GM15510 (cell line): ENCODE data around the gene KRTCAP3.

Experiments used
- POLR2A ChIP-seq: IDR thresholded peaks from 3 replicates; pipeline ENCODE4 v1.6.1; 2011; ENCODE audit warnings: borderline replicate concordance; ENCODE audit not compliant: insufficient read length; ENCODE audit errors: extremely low read depth

KRTCAP3 gene

DNA sequence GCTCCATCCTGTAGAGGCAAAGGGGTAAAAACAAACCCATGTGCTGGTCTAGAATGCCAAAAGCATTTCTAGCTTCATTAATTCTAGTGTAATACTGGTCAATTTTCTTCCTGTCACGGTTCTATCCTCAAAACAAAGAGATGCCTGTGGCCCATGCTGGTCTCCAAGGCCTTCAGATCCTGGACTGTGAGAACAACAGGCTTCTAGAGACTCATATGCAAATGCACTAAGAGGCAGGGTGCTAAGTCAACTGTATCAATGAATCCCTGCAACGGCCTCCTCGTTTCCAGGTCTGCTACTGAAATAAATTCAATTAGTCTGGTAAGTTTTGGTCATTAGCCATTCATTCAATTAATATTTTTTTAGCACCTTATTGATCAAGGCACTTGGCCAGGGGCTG lies 43.3 kb downstream of the KRTCAP3 start:
- no peak for TF ChIP-seq POLR2A

DNA sequence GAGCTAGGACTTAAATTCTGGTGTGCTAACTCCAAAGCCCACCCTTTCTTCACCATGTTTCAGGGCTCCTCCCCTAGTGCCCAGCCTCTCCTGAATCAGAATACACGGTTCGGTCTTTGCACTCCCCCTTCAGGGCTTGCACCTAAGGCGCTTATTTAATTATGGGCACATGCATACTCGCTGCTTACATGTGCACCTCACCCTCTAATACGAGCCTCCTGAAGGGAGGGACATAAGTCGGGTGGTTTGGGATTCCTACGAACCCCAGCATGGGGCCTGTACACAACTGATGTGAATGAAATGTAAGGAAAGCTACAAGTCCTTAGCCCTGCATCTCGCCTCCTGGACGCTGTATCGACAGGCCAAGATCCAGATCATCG lies 46.9 kb downstream of the KRTCAP3 start:
- no peak for TF ChIP-seq POLR2A

DNA sequence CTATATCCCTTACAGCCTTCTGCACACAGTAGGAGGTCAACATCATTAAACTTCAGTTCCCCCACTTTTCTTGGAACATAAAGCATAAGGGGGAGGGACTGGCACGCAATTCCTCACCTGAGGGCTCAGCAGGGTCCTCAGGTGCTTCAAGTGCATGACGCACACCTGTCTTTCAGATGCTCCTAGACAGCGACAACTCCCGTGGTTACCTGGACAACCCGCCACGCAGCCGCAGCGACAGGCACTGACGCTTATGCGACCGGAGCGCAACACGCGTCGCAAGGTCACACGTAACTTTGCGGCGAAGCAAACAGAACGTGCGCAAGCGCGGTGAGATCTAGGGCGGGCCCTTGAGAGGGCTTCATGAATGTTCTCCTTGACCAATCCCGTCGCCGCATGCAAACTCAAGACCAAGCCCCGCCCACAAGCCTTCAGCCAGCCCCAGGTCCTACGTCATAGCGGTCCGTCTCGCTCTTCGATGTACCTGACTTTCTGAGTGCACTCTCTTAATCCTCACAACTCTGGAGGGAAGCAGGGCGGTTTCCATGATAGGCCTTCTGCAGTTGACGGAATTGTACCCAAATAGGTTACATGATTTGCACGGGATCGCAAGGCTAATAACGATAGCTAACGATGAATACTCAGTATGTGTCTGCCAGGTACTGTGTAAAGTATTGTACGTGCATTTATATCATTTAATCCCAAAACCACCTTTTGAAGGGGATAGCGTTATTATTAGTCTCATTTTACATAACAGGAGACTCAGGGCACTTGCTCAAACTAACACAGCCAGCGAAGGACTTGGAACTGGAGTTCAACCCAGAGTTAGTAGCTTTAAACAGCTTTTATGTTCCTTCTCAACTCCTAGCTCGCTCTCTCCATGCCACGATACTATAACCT lies 47.6 kb downstream of the KRTCAP3 start, which contains the start of gene IFT172:
Gene IFT172, minus strand, starts transcription at position 246 of the 900 bp plus-strand sequence. Its CDS starts 90 bp downstream, at position 156.
- TF ChIP-seq POLR2A = peak; percentile 56

DNA sequence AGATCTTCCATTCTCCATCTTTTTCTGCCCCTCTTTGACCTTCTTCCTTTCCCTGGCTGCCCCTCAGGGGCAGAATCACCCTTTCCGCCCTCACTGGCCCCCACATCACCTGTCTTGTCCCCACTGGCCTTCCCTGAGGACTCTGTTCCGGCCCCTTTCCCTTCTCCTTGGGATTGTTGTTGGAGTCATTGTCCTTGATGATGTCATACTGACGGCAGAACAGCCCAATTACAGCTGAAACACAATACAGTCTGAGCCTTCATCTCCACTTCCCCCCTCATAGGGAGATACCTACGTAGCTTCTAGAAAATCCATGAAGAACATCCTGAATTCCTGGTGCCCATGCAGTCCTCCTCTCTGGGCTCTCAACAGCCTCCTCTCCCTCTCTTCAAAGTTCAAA lies 50.4 kb downstream of the KRTCAP3 start:
- no peak for TF ChIP-seq POLR2A

DNA sequence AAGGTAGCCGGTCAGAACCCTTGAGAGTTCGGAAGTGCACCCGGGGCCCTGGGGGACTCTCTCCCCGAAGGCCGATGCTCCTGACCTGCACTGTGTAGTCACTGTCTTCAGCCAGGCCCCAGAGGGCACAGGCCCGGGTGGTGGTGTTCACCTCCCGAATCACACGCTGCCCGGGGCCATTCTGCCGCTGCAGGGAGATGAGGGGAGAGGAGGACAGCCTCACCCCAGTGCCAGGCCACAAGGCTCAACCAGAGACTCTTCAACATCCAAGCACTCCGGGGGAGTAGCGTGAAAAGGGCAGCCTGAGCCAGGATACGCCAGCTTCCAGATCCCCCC lies 51.7 kb downstream of the KRTCAP3 start:
- TF ChIP-seq POLR2A = no peak
